GM10248 (cell line): Measurements from ENCODE around the gene CHN1.

ENCODE experiments used
- CTCF ChIA-PET: fragments of 300-600 bp; sonication (Branson Sonifier 250); formaldehyde crosslinking; extraction: SDS; loops from one replicate; lab custom pipeline; 2021; ENCODE audit warnings: antibody characterized with exemption; lab: Yijun Ruan, JAX
- POLR2A ChIA-PET: fragments of 350-650 bp; sonication (Branson Sonifier 250); formaldehyde crosslinking; extraction: SDS; loops from one replicate; lab custom pipeline; 2020; ENCODE audit warnings: antibody characterized with exemption; lab: Yijun Ruan, JAX
- DNase-seq: peaks from one replicate; pipeline ENCODE4 v3.0.0; 2012; ENCODE audit errors: extremely low spot score
- TF ChIP-seq, protein P1 (sequence below): IDR thresholded peaks from 2 replicates; pipeline ENCODE4 v1.5.1; 2012; ENCODE audit warnings: mild to moderate bottlenecking, low read depth; ENCODE audit errors: extremely low read depth, missing control alignments, control extremely low read depth

CHN1 gene

DNA sequence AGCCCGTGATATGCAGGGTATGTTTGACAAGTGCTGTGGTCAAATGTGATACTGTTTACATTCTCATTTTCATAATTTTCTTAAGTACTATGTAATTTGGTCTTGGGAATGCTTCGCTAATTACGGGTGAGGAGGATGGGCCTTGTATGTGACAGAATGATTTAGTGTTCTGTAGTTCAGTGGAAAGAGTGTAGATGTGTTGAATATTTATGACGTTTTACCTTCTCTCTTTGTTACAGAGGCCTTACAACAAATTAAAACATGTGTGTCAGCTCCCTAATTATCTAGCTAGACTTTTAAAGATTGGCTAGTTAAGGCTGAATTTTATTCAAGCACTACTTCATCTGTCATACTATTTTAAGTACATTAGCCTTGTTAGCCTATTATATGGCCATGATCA lies 230.3 kb downstream of the CHN1 start:
- POLR2A ChIA-PET = no interaction called here

DNA sequence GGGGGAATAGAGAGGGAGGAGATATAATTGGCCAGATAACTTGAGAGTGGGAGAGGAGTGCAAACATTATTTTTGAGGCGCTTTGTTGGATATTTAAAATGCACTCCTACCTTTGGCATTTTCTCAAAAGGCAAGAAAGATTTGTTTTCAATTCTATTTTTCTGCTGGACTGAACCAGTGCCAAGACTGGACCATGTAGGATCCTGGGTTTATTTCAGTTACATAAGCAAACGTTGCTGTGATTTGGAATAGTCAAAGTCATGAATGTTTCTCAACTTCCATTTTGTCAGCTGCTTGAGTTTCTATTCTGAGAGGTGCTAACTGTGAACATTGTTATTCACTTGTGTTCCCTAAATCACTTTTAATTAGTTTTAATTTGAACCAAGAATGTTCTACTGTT lies 232.0 kb downstream of the CHN1 start:
- ChIA-PET CTCF (interaction anchor here (1.0 to 4.4 kb wide), 5 partner anchors 11 to 509 kb away, joined by 3 to 22 read pairs (median 10); no protein-coding TSS in a partner anchor), POLR2A (no interaction called here)
- no peak for DNase-seq
- TF ChIP-seq, protein P1, sequence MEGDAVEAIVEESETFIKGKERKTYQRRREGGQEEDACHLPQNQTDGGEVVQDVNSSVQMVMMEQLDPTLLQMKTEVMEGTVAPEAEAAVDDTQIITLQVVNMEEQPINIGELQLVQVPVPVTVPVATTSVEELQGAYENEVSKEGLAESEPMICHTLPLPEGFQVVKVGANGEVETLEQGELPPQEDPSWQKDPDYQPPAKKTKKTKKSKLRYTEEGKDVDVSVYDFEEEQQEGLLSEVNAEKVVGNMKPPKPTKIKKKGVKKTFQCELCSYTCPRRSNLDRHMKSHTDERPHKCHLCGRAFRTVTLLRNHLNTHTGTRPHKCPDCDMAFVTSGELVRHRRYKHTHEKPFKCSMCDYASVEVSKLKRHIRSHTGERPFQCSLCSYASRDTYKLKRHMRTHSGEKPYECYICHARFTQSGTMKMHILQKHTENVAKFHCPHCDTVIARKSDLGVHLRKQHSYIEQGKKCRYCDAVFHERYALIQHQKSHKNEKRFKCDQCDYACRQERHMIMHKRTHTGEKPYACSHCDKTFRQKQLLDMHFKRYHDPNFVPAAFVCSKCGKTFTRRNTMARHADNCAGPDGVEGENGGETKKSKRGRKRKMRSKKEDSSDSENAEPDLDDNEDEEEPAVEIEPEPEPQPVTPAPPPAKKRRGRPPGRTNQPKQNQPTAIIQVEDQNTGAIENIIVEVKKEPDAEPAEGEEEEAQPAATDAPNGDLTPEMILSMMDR = no peak

More for the DNA sequence above, 230.3 kb downstream of the CHN1 start:
- DNase-seq = no peak
- TF ChIP-seq, protein P1 = no peak
- CTCF ChIA-PET = interaction anchor here (1.2 to 3.7 kb wide), 4 partner anchors 14 to 75 kb away, joined by 3 to 12 read pairs (median 5); no protein-coding TSS in a partner anchor

DNA sequence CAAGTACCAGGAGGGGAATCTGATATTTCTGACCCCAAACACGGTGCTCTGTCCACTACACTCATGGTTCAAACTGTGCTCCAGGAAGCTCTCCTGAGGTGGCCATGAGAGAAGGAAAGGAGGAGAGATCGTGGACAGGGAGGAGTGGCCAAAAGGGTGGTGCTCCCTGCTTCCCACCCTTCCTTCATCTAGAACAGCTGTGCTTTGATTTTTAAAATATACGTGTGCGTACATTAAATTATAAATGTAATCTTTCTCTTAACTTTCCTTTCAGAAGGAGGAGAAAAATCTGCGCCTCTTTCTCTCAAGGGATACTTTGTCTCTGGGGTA lies 232.7 kb downstream of the CHN1 start:
- ChIA-PET POLR2A (no interaction called here), CTCF (interaction anchor here (1.0 to 4.4 kb wide), 11 partner anchors 10 to 510 kb away, joined by 3 to 25 read pairs (median 6); no protein-coding TSS in a partner anchor)
- no peak for DNase-seq
- TF ChIP-seq, protein P1 = no peak

DNA sequence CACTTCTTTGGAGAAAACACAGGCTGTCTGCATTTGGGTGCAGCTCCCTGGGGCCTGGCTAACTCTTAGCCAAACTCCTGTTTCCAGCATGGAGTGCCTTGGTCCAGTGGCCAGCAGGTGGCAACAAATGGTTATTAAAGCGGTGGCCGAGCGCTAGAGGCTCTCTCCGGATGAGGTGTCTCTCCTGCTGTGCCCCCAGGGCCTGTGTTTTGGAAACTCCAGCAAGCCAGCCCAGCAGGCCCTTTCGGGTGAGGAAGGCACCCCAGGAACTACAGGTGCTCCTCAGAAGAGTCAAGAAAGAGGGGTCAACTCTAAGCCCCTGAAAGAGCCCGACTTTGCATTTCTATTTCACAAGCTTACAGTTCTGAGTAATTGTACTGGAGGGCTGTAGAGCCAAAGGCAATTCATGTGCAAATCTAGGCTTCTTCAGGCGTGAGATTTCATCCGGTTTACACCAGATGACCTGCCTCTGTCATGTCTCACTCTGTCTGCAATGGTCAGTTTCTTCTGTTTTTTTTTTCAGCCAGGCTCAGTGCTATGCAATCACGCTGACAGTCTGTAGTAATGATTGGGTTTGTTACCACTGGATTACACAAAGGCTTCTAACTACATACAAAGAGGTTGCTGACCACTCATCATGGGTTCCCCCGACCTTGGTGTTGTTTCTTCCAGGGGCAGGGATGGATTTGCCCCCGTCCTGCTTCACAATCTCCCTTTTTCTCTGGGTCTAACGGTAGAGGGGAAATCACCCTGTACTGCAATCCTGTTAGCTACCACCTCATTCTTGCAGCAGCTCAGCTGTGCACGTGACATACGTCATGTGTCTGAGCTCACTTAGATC lies 233.3 kb downstream of the CHN1 start:
- peak; percentile 69 for DNase-seq
- POLR2A ChIA-PET = no interaction called here
- TF ChIP-seq, protein P1 = peak; percentile 84
- CTCF ChIA-PET = interaction anchor here (0.7 to 4.4 kb wide), 25 partner anchors 8 to 1326 kb away, joined by 3 to 25 read pairs (median 3); no protein-coding TSS in a partner anchor

DNA sequence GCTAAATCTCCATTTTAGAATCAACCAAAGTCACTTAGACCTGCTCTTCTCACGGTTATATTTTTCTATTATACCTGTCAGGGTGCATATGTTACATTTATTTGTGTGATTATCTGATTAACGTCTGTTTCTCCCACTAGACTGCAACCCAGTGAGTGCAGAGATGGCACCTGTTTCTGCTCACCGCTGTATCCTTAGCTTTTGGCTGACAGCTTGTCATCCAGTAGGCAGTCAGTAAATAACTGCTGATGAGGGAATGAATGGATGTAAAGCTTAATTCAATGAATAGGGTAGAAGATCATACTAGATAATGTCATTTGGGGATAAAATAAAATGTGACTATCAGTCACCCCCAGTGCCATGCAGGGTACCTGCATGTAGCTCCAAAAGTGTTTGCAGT lies 234.0 kb downstream of the CHN1 start:
- CTCF ChIA-PET = interaction anchor here (0.7 to 4.4 kb wide), 22 partner anchors 8 to 1326 kb away, joined by 3 to 25 read pairs (median 3); no protein-coding TSS in a partner anchor
- POLR2A ChIA-PET = no interaction called here
- TF ChIP-seq, protein P1 = no peak
- DNase-seq = no peak

DNA sequence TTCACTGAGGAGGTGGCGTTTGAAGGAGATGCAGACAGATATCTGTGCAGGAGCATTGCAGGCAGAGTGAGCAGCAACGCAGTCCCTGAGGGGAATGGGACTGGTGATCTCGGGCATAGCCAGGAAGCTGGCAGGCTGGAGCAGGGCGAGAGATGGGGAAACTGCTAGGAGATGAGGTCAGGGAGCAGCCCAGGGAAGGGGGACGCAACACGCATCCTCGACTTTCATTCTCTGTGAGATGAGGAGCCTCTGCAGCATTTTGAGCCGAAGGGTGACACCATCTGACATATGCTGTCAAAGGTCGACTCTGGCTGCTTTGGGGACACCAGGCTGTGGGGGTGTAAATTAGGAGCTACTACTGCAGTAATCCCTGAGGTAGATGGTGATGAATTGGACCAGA lies 236.6 kb downstream of the CHN1 start:
- CTCF ChIA-PET = no interaction called here

More for the DNA sequence above, 236.6 kb downstream of the CHN1 start:
- TF ChIP-seq, protein P1 = no peak
- no peak for DNase-seq
- POLR2A ChIA-PET = no interaction called here
